OCI-LY3 (cell line): Measurements from ENCODE around the gene NLRC4.
"Not testable (repeated sequence)": the region's sequence is repeated elsewhere in the genome, so short reads cannot be mapped to it uniquely, and the experiment has no call there.

ENCODE experiments used
- H2AFZ ChIP-seq: fragments of 200-600, 300-600 bp; shearing (Covaris generic); 2 replicates; pipeline ENCODE4 v1.6.0; 2014; ENCODE audit warnings: antibody characterized with exemption, low read depth, low read length
- H3K27ac ChIP-seq: fragments of 200-600, 300-600 bp; sonication (generic); 2 replicates; pipeline ENCODE4 v1.5.1; 2014; ENCODE audit warnings: mild to moderate bottlenecking, low read length, moderate library complexity, mixed read lengths
- H3K27me3 ChIP-seq: fragments of 200-600, 300-600 bp; sonication (generic); 2 replicates; pipeline ENCODE4 v1.6.1; 2014; ENCODE audit warnings: low read depth, low read length, mixed read lengths
- H3K36me3 ChIP-seq: fragments of 200-600, 300-600 bp; sonication (generic); replicated peaks from 2 replicates; pipeline ENCODE3; 2014; ENCODE audit warnings: low read depth, low read length, mixed read lengths
- H3K4me1 ChIP-seq: fragments of 300-600, 200-600 bp; sonication (generic); 2 replicates; pipeline ENCODE4 v1.6.1; 2014; ENCODE audit warnings: low read length, mixed read lengths
- H3K4me2 ChIP-seq: fragments of 200-600, 300-600 bp; sonication (generic); 2 replicates; pipeline ENCODE4 v1.6.1; 2014; ENCODE audit warnings: low read length, mixed read lengths
- H3K4me3 ChIP-seq: fragments of 300-600, 200-600 bp; sonication (generic); 2 replicates; pipeline ENCODE4 v1.5.1; 2014; ENCODE audit warnings: antibody characterized with exemption, mild to moderate bottlenecking, low read length, moderate library complexity
- H3K79me2 ChIP-seq: fragments of 300-600, 200-600 bp; shearing (Covaris generic); 2 replicates; pipeline ENCODE4 v1.6.1; 2014; ENCODE audit warnings: mild to moderate bottlenecking, low read length, mixed read lengths
- H3K9ac ChIP-seq: fragments of 300-600, 200-600 bp; shearing (Covaris generic); 2 replicates; pipeline ENCODE4 v1.6.0; 2014; ENCODE audit warnings: mild to moderate bottlenecking, low read length, moderate library complexity
- H3K9me3 ChIP-seq: fragments of 200-600, 300-600 bp; shearing (Covaris generic); 2 replicates; pipeline ENCODE4 v1.6.1; 2014; ENCODE audit warnings: low read length, mixed read lengths; ENCODE audit not compliant: insufficient read depth
- H4K20me1 ChIP-seq: fragments of 200-600, 300-600 bp; sonication (generic); 2 replicates; pipeline ENCODE4 v1.6.1; 2016; ENCODE audit warnings: low read length, mixed read lengths; ENCODE audit not compliant: insufficient read depth
- EZH2phosphoT487 ChIP-seq: fragments of 200-600 bp; shearing (Covaris generic); IDR thresholded peaks from 2 replicates; pipeline ENCODE4 v1.6.1; 2018; ENCODE audit warnings: antibody characterized with exemption, mixed run types, low read depth
- TF ChIP-seq, protein P1 (sequence below): fragments of 200-600, 300-600 bp; sonication (generic); IDR thresholded peaks from 2 replicates; pipeline ENCODE4 v1.5.1; 2014; ENCODE audit warnings: antibody characterized with exemption, low read length, low read depth

NLRC4 gene

GRCh38 chr2:32278478-32278853 lies 13.8 kb upstream of the NLRC4 start:
- H3K27ac ChIP-seq: peak overlapping the region; percentile 45; the same call in 1 of the 2 replicates

GRCh38 chr2:32277674-32278477 lies 13.2 kb upstream of the NLRC4 start, which contains the start of gene YIPF4:
Gene YIPF4, plus strand, starts transcription at chr2:32277904. Its CDS starts 252 bp downstream, at chr2:32278156.
- H3K4me2 ChIP-seq: peak within 1 kb of the TSS; percentile 72
- H2AFZ ChIP-seq: peak within 1 kb of the TSS; percentile 83
- H3K79me2 ChIP-seq: peaks cover 28% of the 10 kb centered on the region
- H3K9me3 ChIP-seq: no peaks in the 10 kb centered on the region
- peak within 1 kb of the TSS; percentile 45 for H3K27ac ChIP-seq
- TF ChIP-seq EZH2phosphoT487: no peak
- TF ChIP-seq, protein P1, sequence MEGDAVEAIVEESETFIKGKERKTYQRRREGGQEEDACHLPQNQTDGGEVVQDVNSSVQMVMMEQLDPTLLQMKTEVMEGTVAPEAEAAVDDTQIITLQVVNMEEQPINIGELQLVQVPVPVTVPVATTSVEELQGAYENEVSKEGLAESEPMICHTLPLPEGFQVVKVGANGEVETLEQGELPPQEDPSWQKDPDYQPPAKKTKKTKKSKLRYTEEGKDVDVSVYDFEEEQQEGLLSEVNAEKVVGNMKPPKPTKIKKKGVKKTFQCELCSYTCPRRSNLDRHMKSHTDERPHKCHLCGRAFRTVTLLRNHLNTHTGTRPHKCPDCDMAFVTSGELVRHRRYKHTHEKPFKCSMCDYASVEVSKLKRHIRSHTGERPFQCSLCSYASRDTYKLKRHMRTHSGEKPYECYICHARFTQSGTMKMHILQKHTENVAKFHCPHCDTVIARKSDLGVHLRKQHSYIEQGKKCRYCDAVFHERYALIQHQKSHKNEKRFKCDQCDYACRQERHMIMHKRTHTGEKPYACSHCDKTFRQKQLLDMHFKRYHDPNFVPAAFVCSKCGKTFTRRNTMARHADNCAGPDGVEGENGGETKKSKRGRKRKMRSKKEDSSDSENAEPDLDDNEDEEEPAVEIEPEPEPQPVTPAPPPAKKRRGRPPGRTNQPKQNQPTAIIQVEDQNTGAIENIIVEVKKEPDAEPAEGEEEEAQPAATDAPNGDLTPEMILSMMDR: no peak
- H3K36me3 ChIP-seq: peaks cover 3% of the 10 kb centered on the region
- H3K4me3 ChIP-seq: peak within 1 kb of the TSS; percentile 94
- H3K9ac ChIP-seq: peak within 1 kb of the TSS; percentile 78
- H3K27me3 ChIP-seq: no peaks in the 10 kb centered on the region
- H3K4me1 ChIP-seq: peaks cover 12% of the 10 kb centered on the region
- no peaks in the 10 kb centered on the region for H4K20me1 ChIP-seq

More at GRCh38 chr2:32278478-32278853, 13.8 kb upstream of the NLRC4 start:
- peaks cover 3% of the 10 kb centered on the region for H3K36me3 ChIP-seq
- H3K9ac ChIP-seq: peak overlapping the region; percentile 78
- peak overlapping the region; percentile 72 for H3K4me2 ChIP-seq
- no peak overlapping the region for H2AFZ ChIP-seq
- no peaks in the 10 kb centered on the region for H4K20me1 ChIP-seq
- H3K4me3 ChIP-seq: peak overlapping the region; percentile 94
- no peaks in the 10 kb centered on the region for H3K27me3 ChIP-seq
- TF ChIP-seq, protein P1: no peak
- TF ChIP-seq EZH2phosphoT487: no peak
- peaks cover 28% of the 10 kb centered on the region for H3K79me2 ChIP-seq
- peaks cover 12% of the 10 kb centered on the region for H3K4me1 ChIP-seq
- no peaks in the 10 kb centered on the region for H3K9me3 ChIP-seq

DNA sequence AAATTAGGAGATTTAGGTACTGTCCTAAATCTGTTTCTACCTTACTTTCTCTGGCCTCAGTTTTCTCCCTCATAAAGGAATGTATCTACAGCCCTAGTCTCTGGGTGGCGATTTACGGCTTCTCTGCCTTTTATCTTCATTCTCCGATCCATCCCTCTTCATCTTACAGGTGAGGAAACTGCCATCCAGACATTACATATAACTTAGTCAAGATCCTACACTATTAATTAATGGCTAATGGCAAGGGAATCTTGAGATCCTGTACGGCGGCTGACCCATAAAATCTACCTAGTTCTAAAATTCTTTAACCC lies 12.6 kb upstream of the NLRC4 start:
- TF ChIP-seq EZH2phosphoT487: no peak
- TF ChIP-seq, protein P1: no peak
- Histone ChIP-seq H2AFZ (peak overlapping the region; percentile 83), H3K9ac (peak overlapping the region; percentile 78), H3K36me3 (peaks cover 3% of the 10 kb centered on the region), H3K27me3 (no peaks in the 10 kb centered on the region), H4K20me1 (no peaks in the 10 kb centered on the region), H3K9me3 (no peaks in the 10 kb centered on the region), H3K79me2 (peaks cover 28% of the 10 kb centered on the region), H3K4me3 (peak overlapping the region; percentile 94), H3K27ac (peak overlapping the region; percentile 13; the same call in 1 of the 2 replicates), H3K4me2 (peak overlapping the region; percentile 72), H3K4me1 (peaks cover 12% of the 10 kb centered on the region)

DNA sequence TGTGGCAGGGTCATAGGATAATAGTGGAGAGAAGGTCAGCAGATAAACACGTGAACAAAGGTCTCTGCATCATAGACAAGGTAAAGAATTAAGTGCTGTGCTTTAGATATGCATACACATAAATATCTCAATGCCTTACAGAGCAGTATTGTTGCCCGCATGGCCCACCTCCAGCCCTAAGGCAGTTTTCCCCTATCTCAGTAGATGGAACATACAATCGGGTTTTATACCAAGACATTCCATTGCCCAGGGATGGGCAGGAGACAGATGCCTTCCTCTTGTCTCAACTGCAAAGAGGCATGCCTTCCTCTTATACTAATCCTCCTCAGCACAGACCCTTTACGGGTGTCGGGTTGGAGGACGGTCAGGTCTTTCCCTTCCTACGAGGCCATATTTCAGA lies 11.1 kb upstream of the NLRC4 start:
- not testable (repeated sequence) for H3K36me3 ChIP-seq, H3K4me3 ChIP-seq, H3K27ac ChIP-seq, H3K9me3 ChIP-seq, H3K4me2 ChIP-seq, H3K27me3 ChIP-seq, H2AFZ ChIP-seq, H3K9ac ChIP-seq, H4K20me1 ChIP-seq
- H3K79me2 ChIP-seq: peaks cover 24% of the 10 kb centered on the region
- H3K4me1 ChIP-seq: peaks cover 12% of the 10 kb centered on the region
